ENCODE data around the gene PPP2R3B. TPM values are rescaled to one million over a fixed set of nuclear protein-coding genes. Genes with fewer than 3 reads are reported as not detected.
A peak's percentile ranks its signal among the peaks of the same experiment; 100 is the strongest.
"Not testable (repeated sequence)": the region's sequence is repeated elsewhere in the genome, so short reads cannot be mapped to it uniquely, and the experiment has no call there.

Gene PPP2R3B
- 37.4 TPM for polyA plus RNA-seq (2012; ENCODE audit: insufficient read depth, insufficient read length)

- DNase-seq (ENCODE audit: low read depth, low spot score) = peak; percentile 94
- peak within 1 kb of the TSS; percentile 70 for H3K4me3 ChIP-seq (ENCODE audit: low read length)
Measured at GRCh38 chrX:386768-387575, at the start of gene PPP2R3B. PPP2R3B (minus strand) TSS chrX:386907; CDS start chrX:386691, 216 bp downstream.

- DNase-seq (ENCODE audit: low read depth, low spot score) = no peak
- H3K4me3 ChIP-seq (ENCODE audit: low read length) = no peak overlapping the region
Measured at GRCh38 chrX:435536-436122, 48.9 kb upstream of the PPP2R3B start.

- H3K4me3 ChIP-seq (ENCODE audit: low read length) = no peak overlapping the region
- no peak for DNase-seq (ENCODE audit: low read depth, low spot score)
Measured at GRCh38 chrX:434946-435345, 48.2 kb upstream of the PPP2R3B start.

- DNase-seq (ENCODE audit: low read depth, low spot score) = no peak
- no peak overlapping the region for H3K4me3 ChIP-seq (ENCODE audit: low read length)
Measured at GRCh38 chrX:433771-434170, 47.1 kb upstream of the PPP2R3B start.

GRCh38 chrX:432666-433065 is 46.0 kb upstream of the PPP2R3B start:
- H3K4me3 ChIP-seq (ENCODE audit: low read length); DNase-seq (ENCODE audit: low read depth, low spot score): not testable (repeated sequence)

- no peak overlapping the region for H3K4me3 ChIP-seq (ENCODE audit: low read length)
- DNase-seq (ENCODE audit: low read depth, low spot score) = no peak
Measured at GRCh38 chrX:431492-432111, 44.9 kb upstream of the PPP2R3B start.

GRCh38 chrX:431056-431455 is 44.3 kb upstream of the PPP2R3B start:
- no peak for DNase-seq (ENCODE audit: low read depth, low spot score)
- no peak overlapping the region for H3K4me3 ChIP-seq (ENCODE audit: low read length)

GRCh38 chrX:429266-429825 is 42.6 kb upstream of the PPP2R3B start:
- no peak for DNase-seq (ENCODE audit: low read depth, low spot score)
- H3K4me3 ChIP-seq (ENCODE audit: low read length) = no peak overlapping the region

GRCh38 chrX:427812-428725 is 41.4 kb upstream of the PPP2R3B start:
- no peak overlapping the region for H3K4me3 ChIP-seq (ENCODE audit: low read length)
- DNase-seq (ENCODE audit: low read depth, low spot score) = no peak

GRCh38 chrX:426881-427280 is 40.2 kb upstream of the PPP2R3B start:
- no peak overlapping the region for H3K4me3 ChIP-seq (ENCODE audit: low read length)

GRCh38 chrX:425056-425455 is 38.3 kb upstream of the PPP2R3B start:
- H3K4me3 ChIP-seq (ENCODE audit: low read length) = no peak overlapping the region
- DNase-seq (ENCODE audit: low read depth, low spot score) = no peak

More at GRCh38 chrX:426881-427280, 40.2 kb upstream of the PPP2R3B start:
- no peak for DNase-seq (ENCODE audit: low read depth, low spot score)

- no peak overlapping the region for H3K4me3 ChIP-seq (ENCODE audit: low read length)
- DNase-seq (ENCODE audit: low read depth, low spot score) = no peak
Measured at GRCh38 chrX:421646-422391, 35.1 kb upstream of the PPP2R3B start.

GRCh38 chrX:420496-421223 is 34.0 kb upstream of the PPP2R3B start:
- DNase-seq (ENCODE audit: low read depth, low spot score) = no peak
- no peak overlapping the region for H3K4me3 ChIP-seq (ENCODE audit: low read length)

- no peak for DNase-seq (ENCODE audit: low read depth, low spot score)
Measured at GRCh38 chrX:418927-419729, 32.4 kb upstream of the PPP2R3B start.

GRCh38 chrX:415498-415897 is 28.8 kb upstream of the PPP2R3B start:
- not testable (repeated sequence) for DNase-seq (ENCODE audit: low read depth, low spot score); H3K4me3 ChIP-seq (ENCODE audit: low read length)

More at GRCh38 chrX:418927-419729, 32.4 kb upstream of the PPP2R3B start:
- no peak overlapping the region for H3K4me3 ChIP-seq (ENCODE audit: low read length)

- no peak for DNase-seq (ENCODE audit: low read depth, low spot score)
- no peak overlapping the region for H3K4me3 ChIP-seq (ENCODE audit: low read length)
Measured at GRCh38 chrX:413322-414201, 26.9 kb upstream of the PPP2R3B start.

Measured in Jurkat, Clone E6-1 (cell line).